ENCODE measurements around the gene INPP1.
"Not testable (repeated sequence)": the region's sequence is repeated elsewhere in the genome, so short reads cannot be mapped to it uniquely, and the experiment has no call there.

Gene INPP1

DNA sequence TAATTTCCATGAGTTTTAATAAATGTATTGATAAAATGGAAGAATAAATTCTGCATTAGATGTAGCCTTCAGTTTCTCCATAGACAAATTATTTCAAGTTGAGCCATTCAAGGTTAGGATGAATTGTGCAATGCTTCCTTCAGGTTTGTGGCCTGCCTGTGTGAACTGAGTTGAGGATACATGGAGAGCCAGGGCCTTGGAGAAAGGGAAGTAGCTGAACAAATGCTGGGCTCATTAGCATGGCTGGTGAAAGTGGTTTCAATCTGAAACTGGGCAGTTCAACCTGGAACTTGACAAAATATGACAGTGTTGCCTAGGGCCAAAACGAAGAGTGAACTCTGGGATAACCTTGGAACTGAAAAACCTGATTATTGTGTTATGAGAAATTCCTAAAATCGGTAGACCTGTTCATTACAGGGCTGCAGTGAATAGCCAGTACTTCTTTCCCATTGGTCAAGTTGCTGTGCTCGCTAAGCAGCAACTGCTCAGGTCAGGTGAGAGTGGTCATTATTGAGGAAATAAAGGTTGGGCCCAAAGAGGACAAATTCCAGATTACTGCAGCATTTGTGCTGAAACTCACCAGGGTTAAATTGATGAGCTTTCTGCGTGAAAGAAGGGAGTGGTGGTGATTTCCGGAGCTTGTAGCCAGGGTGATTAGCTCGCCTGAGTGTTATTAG lies 12.7 kb downstream of the INPP1 start:
- H3K27ac Mint-ChIP-seq (ENCODE audit: low read depth) = no peak overlapping the region
- no peaks in the 10 kb centered on the region for H3K27me3 Mint-ChIP-seq
- no peak overlapping the region for H3K4me3 Mint-ChIP-seq
- DNase-seq (ENCODE audit: low spot score in 2 of 2) (no peak), ATAC-seq (replicated peaks; ENCODE audit: extremely low read depth, poor library complexity, severe bottlenecking) (no peak)
- H3K4me1 Mint-ChIP-seq = peaks cover 13% of the 10 kb centered on the region
- no peaks in the 10 kb centered on the region for H3K9me3 Mint-ChIP-seq
- H3K36me3 Mint-ChIP-seq (ENCODE audit: insufficient read depth) = no peaks in the 10 kb centered on the region

DNA sequence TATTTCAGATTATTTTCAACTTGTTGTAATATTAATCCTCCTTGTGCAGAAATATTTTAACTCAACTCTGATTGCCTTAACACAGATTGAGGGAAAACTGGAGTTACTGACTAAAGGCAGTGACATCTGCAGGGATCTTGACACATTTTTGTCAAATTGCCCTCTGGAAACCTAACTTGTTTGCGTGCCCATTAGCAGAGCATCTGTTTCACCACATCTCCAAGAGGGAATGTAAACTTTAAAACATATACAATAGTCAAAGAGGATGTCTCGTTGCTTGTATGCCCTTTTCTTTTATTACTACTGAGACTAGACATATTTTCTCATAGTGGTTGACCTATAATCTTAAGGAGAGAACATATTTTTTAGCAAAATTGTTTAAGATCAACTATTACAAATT lies 14.2 kb downstream of the INPP1 start:
- no peak overlapping the region for H3K27ac Mint-ChIP-seq (ENCODE audit: low read depth)

DNA sequence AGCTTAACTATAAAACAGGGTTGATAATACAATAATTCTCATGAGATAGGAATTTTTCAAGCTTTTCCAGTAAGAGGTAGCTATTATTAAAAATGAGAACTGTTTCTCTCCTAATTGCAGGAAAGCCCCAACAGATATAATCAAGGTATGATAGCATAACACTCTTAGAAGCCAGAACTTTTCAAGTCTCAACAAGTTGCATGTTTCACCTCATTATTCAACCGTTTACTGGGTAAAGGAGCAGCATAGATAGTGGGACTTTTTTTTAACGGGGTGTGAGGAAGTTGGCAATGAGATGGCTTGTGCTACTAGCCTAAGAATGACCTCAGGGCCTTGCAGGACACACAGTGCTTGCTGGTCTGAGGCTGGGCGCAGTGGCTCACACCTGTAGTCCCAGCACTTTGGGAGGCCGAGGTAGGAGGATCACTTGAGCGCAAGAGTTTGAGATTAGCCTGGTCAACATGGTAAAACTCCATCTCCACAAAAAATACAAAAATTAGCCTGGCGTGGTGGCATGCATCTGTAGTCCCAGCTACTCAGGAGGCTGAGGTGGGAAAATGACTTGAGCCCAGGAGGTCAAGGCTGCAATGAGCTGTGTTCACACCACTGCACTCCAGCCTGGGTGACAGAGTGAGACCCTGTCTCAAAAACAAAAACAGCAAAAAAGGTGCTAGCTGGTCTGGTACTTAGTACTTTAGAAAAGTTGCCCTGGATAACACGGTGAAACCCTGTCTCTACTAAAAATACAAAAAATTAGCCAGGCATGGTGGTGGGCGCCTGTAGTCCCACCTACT lies 15.5 kb downstream of the INPP1 start:
- Mint-ChIP-seq H3K4me3 (peak overlapping the region; percentile 87), H3K4me1 (peaks cover 13% of the 10 kb centered on the region)
- H3K9me3 Mint-ChIP-seq = not testable (repeated sequence)

More for the DNA sequence above, 14.2 kb downstream of the INPP1 start:
- peaks cover 13% of the 10 kb centered on the region for H3K4me1 Mint-ChIP-seq
- DNase-seq (ENCODE audit: low spot score in 2 of 2) = no peak
- H3K27me3 Mint-ChIP-seq = no peaks in the 10 kb centered on the region
- H3K4me3 Mint-ChIP-seq = no peak overlapping the region
- no peak for ATAC-seq (replicated peaks; ENCODE audit: extremely low read depth, poor library complexity, severe bottlenecking)
- no peaks in the 10 kb centered on the region for H3K36me3 Mint-ChIP-seq (ENCODE audit: insufficient read depth)
- H3K9me3 Mint-ChIP-seq = no peaks in the 10 kb centered on the region

DNA sequence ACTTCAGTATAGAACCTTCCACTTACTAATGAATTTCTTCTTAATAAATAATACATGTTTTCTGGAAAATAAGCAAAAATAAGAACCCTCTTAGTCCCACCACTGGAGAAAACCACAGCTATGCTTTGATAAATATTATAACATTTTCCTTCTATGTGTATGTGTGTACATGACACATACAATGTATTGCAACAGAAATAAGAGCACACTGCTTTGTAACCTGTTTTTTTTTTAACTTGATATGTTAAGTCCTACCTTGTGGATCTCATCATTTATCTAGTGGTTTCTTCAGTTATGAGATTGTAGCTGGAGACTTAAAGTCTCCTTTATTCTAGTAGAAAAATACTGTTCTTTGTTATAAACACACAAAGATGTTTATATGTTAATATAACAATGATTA lies 17.2 kb downstream of the INPP1 start:
- Mint-ChIP-seq H3K4me3 (peak overlapping the region; percentile 87), H3K27me3 (no peaks in the 10 kb centered on the region), H3K4me1 (peaks cover 13% of the 10 kb centered on the region), H3K9me3 (no peaks in the 10 kb centered on the region), H3K36me3 (ENCODE audit: insufficient read depth) (no peaks in the 10 kb centered on the region), H3K27ac (ENCODE audit: low read depth) (peak overlapping the region; percentile 93)
- DNase-seq (ENCODE audit: low spot score in 2 of 2) (no peak), ATAC-seq (replicated peaks; ENCODE audit: extremely low read depth, poor library complexity, severe bottlenecking) (no peak)

More for the DNA sequence above, 15.5 kb downstream of the INPP1 start:
- H3K27ac Mint-ChIP-seq (ENCODE audit: low read depth) = peak overlapping the region; percentile 93
- not testable (repeated sequence) for H3K36me3 Mint-ChIP-seq (ENCODE audit: insufficient read depth); DNase-seq (ENCODE audit: low spot score in 2 of 2); H3K27me3 Mint-ChIP-seq; ATAC-seq (replicated peaks; ENCODE audit: extremely low read depth, poor library complexity, severe bottlenecking)

DNA sequence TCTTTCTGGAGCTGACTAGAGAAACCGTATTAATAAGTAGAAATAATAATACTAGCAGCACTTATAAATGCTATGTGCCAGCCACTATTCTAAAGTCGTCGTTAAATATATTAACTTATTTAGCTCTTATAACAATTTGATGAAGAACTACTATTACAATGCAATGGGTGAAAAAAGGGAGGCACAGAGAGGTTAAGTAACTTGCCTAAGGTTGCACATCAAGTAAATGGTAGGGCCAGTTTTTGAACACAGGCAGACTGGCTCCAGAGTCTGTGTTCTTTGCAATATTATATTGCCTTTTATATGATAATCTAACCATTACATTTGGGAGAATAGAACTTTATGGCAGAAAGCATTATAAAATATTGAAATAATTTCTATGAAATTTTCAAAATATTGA lies 17.6 kb downstream of the INPP1 start:
- ATAC-seq (replicated peaks; ENCODE audit: extremely low read depth, poor library complexity, severe bottlenecking) (no peak), DNase-seq (ENCODE audit: low spot score in 2 of 2) (no peak)
- Mint-ChIP-seq H3K4me3 (peak overlapping the region; percentile 87), H3K27ac (ENCODE audit: low read depth) (peak overlapping the region; percentile 93), H3K4me1 (peaks cover 13% of the 10 kb centered on the region), H3K9me3 (no peaks in the 10 kb centered on the region), H3K36me3 (ENCODE audit: insufficient read depth) (no peaks in the 10 kb centered on the region), H3K27me3 (no peaks in the 10 kb centered on the region)

DNA sequence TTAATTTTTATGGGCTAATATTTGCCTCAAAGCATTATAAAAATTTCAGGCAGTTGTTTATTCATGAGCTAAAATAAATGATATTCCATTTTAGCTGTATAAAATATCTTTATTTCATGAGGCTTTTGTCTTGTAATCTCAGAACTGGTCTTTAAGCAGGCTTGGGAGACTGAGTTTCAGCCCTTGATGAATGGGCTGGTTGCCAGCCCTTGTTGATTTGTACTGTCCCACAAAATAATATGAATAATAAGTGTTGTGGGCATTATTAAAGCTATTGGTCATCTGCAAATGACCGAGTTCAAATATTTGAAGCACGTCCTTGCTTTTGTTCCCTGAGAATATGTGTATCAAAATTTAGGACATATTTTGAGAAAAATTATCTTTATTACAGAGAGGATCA lies 18.2 kb downstream of the INPP1 start:
- Mint-ChIP-seq H3K4me1 (peaks cover 13% of the 10 kb centered on the region), H3K27me3 (no peaks in the 10 kb centered on the region), H3K9me3 (no peaks in the 10 kb centered on the region), H3K36me3 (ENCODE audit: insufficient read depth) (no peaks in the 10 kb centered on the region), H3K27ac (ENCODE audit: low read depth) (no peak overlapping the region), H3K4me3 (no peak overlapping the region)
- DNase-seq (ENCODE audit: low spot score in 2 of 2) = no peak
- no peak for ATAC-seq (replicated peaks; ENCODE audit: extremely low read depth, poor library complexity, severe bottlenecking)

DNA sequence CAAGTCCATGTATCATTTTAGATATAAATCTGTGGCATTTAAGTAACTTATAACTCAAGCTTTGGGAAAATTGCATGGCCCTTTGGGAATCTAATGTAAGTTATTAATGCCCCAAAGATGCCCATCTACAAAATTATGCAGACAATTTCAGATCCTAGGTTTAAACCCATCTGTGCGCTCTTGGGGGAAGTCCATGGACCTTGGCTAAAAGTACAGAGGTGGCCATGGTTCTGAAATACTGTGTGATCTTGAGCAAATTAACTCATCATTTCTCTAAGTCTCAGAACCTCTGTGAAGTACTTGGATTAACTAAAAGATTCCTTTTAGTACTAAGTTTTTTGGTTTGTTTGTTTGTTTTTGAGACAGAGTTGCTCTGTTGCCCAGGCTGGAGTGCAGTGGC lies 19.5 kb downstream of the INPP1 start:
- H3K36me3 Mint-ChIP-seq (ENCODE audit: insufficient read depth) = no peaks in the 10 kb centered on the region
- H3K4me1 Mint-ChIP-seq = peaks cover 13% of the 10 kb centered on the region
- no peaks in the 10 kb centered on the region for H3K9me3 Mint-ChIP-seq
- no peak for DNase-seq (ENCODE audit: low spot score in 2 of 2)
- no peak overlapping the region for H3K4me3 Mint-ChIP-seq
- no peak for ATAC-seq (replicated peaks; ENCODE audit: extremely low read depth, poor library complexity, severe bottlenecking)
- H3K27me3 Mint-ChIP-seq = no peaks in the 10 kb centered on the region
- H3K27ac Mint-ChIP-seq (ENCODE audit: low read depth) = no peak overlapping the region

DNA sequence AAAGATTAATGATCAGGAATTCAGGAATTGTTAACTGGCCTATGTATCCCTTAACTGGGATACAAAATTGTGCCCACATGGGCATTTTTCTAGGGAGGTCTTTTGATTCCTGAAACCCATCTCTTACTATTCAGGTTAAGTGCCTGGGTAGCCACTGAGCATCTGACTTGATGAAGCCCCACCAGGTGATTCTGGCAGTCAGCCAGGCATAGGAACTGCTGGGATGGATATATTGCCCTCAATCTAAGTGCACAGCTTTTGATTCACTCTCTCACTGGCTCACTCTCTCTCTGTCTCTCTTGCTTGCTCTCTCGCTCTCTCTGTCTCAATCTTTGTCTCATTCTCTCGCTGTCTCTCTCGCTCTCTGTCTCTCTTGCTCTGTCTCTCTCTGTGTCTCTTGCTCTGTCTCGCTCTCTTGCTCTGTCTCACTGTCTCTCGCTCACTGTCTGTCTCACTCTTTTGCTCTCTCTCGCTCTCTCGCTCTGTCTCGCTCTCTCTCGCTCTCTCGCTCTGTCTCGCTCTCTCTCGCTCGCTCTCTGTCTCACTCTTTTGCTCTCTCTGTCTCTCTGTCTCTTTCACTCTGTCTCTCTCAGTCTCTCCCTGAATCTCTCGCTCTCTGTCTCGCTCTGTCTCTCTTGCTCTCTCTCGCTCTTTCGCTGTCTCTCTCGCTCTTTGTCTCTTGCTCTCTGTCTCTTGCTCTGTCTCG lies 22.3 kb downstream of the INPP1 start:
- Mint-ChIP-seq H3K27ac (ENCODE audit: low read depth) (no peak overlapping the region), H3K36me3 (ENCODE audit: insufficient read depth) (no peaks in the 10 kb centered on the region)

DNA sequence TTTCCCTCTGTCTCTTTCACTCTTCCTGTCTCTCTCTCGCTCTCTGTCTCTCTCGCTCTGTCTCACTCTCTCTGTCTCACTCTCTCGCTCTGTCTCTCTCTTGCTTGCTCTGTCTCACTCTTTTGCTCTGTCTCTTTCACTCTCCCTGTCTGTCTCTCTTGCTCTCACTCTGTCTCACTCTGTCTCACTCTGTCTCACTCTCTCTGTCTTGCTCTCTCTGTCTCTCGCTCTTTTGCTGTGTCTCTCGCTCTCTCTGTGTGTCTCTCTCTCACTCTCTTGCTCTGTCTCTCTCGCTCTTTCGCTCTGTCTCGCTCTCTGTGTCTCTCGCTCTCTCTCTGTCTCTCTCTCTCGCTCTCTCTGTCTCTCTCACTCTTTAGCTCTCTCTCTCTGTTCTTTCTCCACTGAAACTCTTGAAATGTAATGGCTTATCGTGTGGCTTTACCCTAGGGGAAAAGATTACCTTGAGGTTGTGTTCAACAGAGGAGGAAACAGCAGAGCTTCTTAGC lies 22.9 kb downstream of the INPP1 start:
- H3K4me3 Mint-ChIP-seq = no peak overlapping the region
- DNase-seq (ENCODE audit: low spot score in 2 of 2) (no peak), ATAC-seq (replicated peaks; ENCODE audit: extremely low read depth, poor library complexity, severe bottlenecking) (no peak)
- no peaks in the 10 kb centered on the region for H3K36me3 Mint-ChIP-seq (ENCODE audit: insufficient read depth)
- no peaks in the 10 kb centered on the region for H3K9me3 Mint-ChIP-seq
- H3K4me1 Mint-ChIP-seq = no peaks in the 10 kb centered on the region
- H3K27ac Mint-ChIP-seq (ENCODE audit: low read depth) = no peak overlapping the region
- H3K27me3 Mint-ChIP-seq = no peaks in the 10 kb centered on the region

More for the DNA sequence above, 22.3 kb downstream of the INPP1 start:
- Mint-ChIP-seq H3K4me3 (no peak overlapping the region), H3K4me1 (no peaks in the 10 kb centered on the region), H3K9me3 (no peaks in the 10 kb centered on the region), H3K27me3 (no peaks in the 10 kb centered on the region)
- ATAC-seq (replicated peaks; ENCODE audit: extremely low read depth, poor library complexity, severe bottlenecking) = no peak
- DNase-seq (ENCODE audit: low spot score in 2 of 2) = no peak

DNA sequence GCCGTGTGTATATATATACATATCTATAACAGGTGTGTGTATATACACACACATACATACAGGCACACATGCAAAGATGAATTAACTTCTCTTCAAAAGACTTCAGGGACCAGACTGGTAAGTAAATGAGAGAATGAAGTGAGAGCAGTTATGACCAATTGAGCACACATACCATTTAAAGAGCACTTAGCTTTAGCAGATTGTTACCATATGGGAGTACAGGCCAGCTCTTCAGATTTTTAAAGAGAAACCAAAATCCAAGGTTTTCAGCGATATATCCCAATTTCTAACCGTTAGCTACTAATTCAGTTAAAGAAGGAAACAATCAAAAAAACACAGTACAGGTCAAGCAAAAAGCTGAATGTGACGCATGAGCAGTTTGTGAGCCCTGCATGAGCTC lies 23.7 kb downstream of the INPP1 start:
- Mint-ChIP-seq H3K27me3 (no peaks in the 10 kb centered on the region), H3K9me3 (no peaks in the 10 kb centered on the region), H3K36me3 (ENCODE audit: insufficient read depth) (no peaks in the 10 kb centered on the region), H3K4me3 (no peak overlapping the region), H3K27ac (ENCODE audit: low read depth) (no peak overlapping the region), H3K4me1 (no peaks in the 10 kb centered on the region)
- DNase-seq (ENCODE audit: low spot score in 2 of 2) (no peak), ATAC-seq (replicated peaks; ENCODE audit: extremely low read depth, poor library complexity, severe bottlenecking) (no peak)

DNA sequence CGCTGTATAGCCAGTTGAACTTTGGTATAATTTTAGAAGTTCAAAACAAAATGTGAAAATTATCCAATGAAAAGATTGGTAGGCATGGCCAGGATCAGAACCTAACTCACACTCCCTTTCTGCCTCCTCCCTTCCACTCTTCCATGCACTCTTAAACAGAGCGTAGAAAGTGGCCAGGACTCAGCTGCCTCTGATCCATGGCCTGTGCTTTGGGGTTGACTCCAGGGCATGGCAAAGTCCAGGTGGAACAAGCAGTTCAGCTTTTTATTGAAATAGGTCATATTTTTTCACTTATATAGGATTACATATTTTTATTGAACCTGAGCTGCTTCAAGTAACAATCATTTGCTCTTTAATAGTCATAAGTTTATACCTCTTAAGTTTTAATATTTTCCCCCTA lies 26.2 kb downstream of the INPP1 start:
- Mint-ChIP-seq H3K9me3 (no peaks in the 10 kb centered on the region), H3K27ac (ENCODE audit: low read depth) (no peak overlapping the region), H3K36me3 (ENCODE audit: insufficient read depth) (no peaks in the 10 kb centered on the region), H3K4me3 (no peak overlapping the region), H3K4me1 (no peaks in the 10 kb centered on the region), H3K27me3 (no peaks in the 10 kb centered on the region)
- DNase-seq (ENCODE audit: low spot score in 2 of 2) (no peak), ATAC-seq (replicated peaks; ENCODE audit: extremely low read depth, poor library complexity, severe bottlenecking) (no peak)

DNA sequence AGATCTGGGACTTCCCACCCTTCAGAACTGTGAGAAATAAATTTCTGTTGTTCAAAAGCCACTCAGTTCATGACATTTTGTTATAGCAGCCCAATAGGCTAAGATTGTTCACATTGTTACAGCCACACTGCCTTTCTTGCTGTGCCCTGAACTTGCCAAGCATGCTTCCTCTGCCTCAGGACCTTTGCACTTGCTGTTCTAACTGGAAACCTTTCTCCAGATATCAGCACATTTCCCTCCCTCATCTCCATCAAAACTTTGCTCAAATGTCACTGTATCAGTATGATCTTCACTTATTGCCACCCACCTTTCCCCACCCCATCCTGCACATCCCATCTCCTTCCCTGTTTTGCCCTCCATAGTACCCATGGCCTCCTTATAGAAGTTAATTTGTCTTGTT lies 32.7 kb downstream of the INPP1 start:
- no peaks in the 10 kb centered on the region for H3K9me3 Mint-ChIP-seq
- H3K4me3 Mint-ChIP-seq = no peak overlapping the region
- H3K27ac Mint-ChIP-seq (ENCODE audit: low read depth) = no peak overlapping the region
- DNase-seq (ENCODE audit: low spot score in 2 of 2) (no peak), ATAC-seq (replicated peaks; ENCODE audit: extremely low read depth, poor library complexity, severe bottlenecking) (no peak)
- no peaks in the 10 kb centered on the region for H3K27me3 Mint-ChIP-seq
- H3K36me3 Mint-ChIP-seq (ENCODE audit: insufficient read depth) = no peaks in the 10 kb centered on the region
- H3K4me1 Mint-ChIP-seq = no peaks in the 10 kb centered on the region
